IMR-90 (cell line): Measurements from ENCODE around the gene LCP1. TPM values are rescaled to one million over a fixed set of nuclear protein-coding genes. Genes with fewer than 3 reads are reported as not detected.
"Not testable (repeated sequence)": the region's sequence is repeated elsewhere in the genome, so short reads cannot be mapped to it uniquely, and the experiment has no call there.

Experiments used
- ATAC-seq: fragments of 200-7000 bp; cut with Tn5 transposase; 2 replicates; pipeline ENCODE4 v1.9.1; 2020; ENCODE audit warnings: low read depth, mild to moderate bottlenecking, moderate library complexity
- BruUV-seq: library from RNA; stranded (reverse); fragments of 400-500 nt; replicated peaks from 2 replicates; lab custom pipeline; 2021; lab: Mats Ljungman, UMichigan
- CTCF ChIA-PET: fragments of 300-600 bp; formaldehyde crosslinking; extraction: SDS; loops from one replicate; lab custom pipeline; 2021; ENCODE audit warnings: antibody characterized with exemption; lab: Yijun Ruan, JAX
- POLR2A ChIA-PET: fragments of 300-600 bp; sonication (Branson Sonifier 250); formaldehyde crosslinking; loops from one replicate; lab custom pipeline; 2022; ENCODE audit warnings: antibody characterized with exemption; ENCODE audit not compliant: unreplicated experiment; lab: Charles Lee
- DNase-seq: peaks from one replicate; pipeline ENCODE4 v3.0.0; 2013
- H2AFZ ChIP-seq: replicated peaks from 2 replicates; pipeline ENCODE3; 2013; ENCODE audit warnings: low read length, mild to moderate bottlenecking; ENCODE audit not compliant: poor library complexity
- H2AK5ac ChIP-seq: 2 replicates; pipeline ENCODE4 v1.6.1; 2013; ENCODE audit warnings: low read depth, low read length, inconsistent platforms
- H2AK9ac ChIP-seq: replicated peaks from 2 replicates; pipeline ENCODE3; 2013; ENCODE audit warnings: mild to moderate bottlenecking, low read depth, low read length, moderate library complexity; ENCODE audit not compliant: poor library complexity
- H2BK120ac ChIP-seq: 2 replicates; pipeline ENCODE4 v1.6.1; 2013; ENCODE audit warnings: low read depth, low read length, inconsistent platforms
- H2BK15ac ChIP-seq: 3 replicates; pipeline ENCODE4 v1.6.1; 2013; ENCODE audit warnings: low read depth, low read length, inconsistent platforms
- H2BK20ac ChIP-seq: 2 replicates; pipeline ENCODE4 v1.6.1; 2013; ENCODE audit warnings: low read depth, mild to moderate bottlenecking, inconsistent platforms, low read length, moderate library complexity
- H2BK5ac ChIP-seq: 2 replicates; pipeline ENCODE4 v1.6.1; 2013; ENCODE audit warnings: mild to moderate bottlenecking, low read depth, low read length, inconsistent platforms; ENCODE audit not compliant: poor library complexity, severe bottlenecking
- H3K14ac ChIP-seq: replicated peaks from 2 replicates; pipeline ENCODE4 v1.6.1; 2013; ENCODE audit warnings: low read depth, low read length, inconsistent platforms
- H3K18ac ChIP-seq: 2 replicates; pipeline ENCODE4 v1.6.1; 2013; ENCODE audit warnings: low read depth, low read length, control low read depth
- H3K23ac ChIP-seq: 2 replicates; pipeline ENCODE4 v1.6.1; 2013; ENCODE audit warnings: low read depth, low read length, inconsistent platforms
- H3K27ac ChIP-seq: 2 replicates; pipeline ENCODE4 v1.5.1; 2013; ENCODE audit warnings: mild to moderate bottlenecking, control low read depth, low read length; ENCODE audit not compliant: insufficient read depth
- H3K27me3 ChIP-seq: 2 replicates; pipeline ENCODE4 v1.6.1; 2013; ENCODE audit warnings: low read length; ENCODE audit not compliant: control insufficient read depth, insufficient read depth
- H3K36me3 ChIP-seq: 2 replicates; pipeline ENCODE4 v1.6.1; 2013; ENCODE audit warnings: low read length, mixed read lengths; ENCODE audit not compliant: control insufficient read depth, insufficient read depth
- H3K4ac ChIP-seq: 2 replicates; pipeline ENCODE4 v1.6.1; 2013; ENCODE audit warnings: low read depth, low read length, inconsistent platforms
- H3K4me1 ChIP-seq: 2 replicates; pipeline ENCODE4 v1.6.1; 2013; ENCODE audit warnings: low read length, mixed read lengths; ENCODE audit not compliant: control insufficient read depth, insufficient read depth
- H3K4me2 ChIP-seq: 2 replicates; pipeline ENCODE4 v1.6.1; 2013; ENCODE audit warnings: low read depth, mild to moderate bottlenecking, control low read depth, low read length, moderate library complexity
- H3K4me3 ChIP-seq: 2 replicates; pipeline ENCODE4 v1.5.1; 2013; ENCODE audit warnings: low read depth, mild to moderate bottlenecking, control low read depth, low read length, moderate library complexity; ENCODE audit not compliant: insufficient read depth
- H3K56ac ChIP-seq: 2 replicates; pipeline ENCODE4 v1.6.1; 2013; ENCODE audit warnings: low read length, inconsistent platforms; ENCODE audit not compliant: insufficient read depth; ENCODE audit errors: extremely low read depth
- H3K79me1 ChIP-seq, 2 experiments: 2 replicates each; pipeline ENCODE4 v1.6.1; 2013; ENCODE audit warnings: low read length in 2 of 2, inconsistent platforms in 1 of 2, low read depth in 1 of 2
- H3K9ac ChIP-seq: 2 replicates; pipeline ENCODE4 v1.6.1; 2013; ENCODE audit warnings: low read depth, low read length, control low read depth
- H3K9me1 ChIP-seq: 2 replicates; pipeline ENCODE4 v1.6.1; 2013; ENCODE audit warnings: low read length, inconsistent platforms; ENCODE audit not compliant: insufficient read depth
- H3K9me3 ChIP-seq: 2 replicates; pipeline ENCODE4 v1.6.1; 2013; ENCODE audit warnings: low read length; ENCODE audit not compliant: control insufficient read depth, insufficient read depth
- H4K20me1 ChIP-seq: 2 replicates; pipeline ENCODE4 v1.6.1; 2013; ENCODE audit warnings: low read length, inconsistent platforms; ENCODE audit not compliant: insufficient read depth
- H4K5ac ChIP-seq: 2 replicates; pipeline ENCODE4 v1.6.1; 2013; ENCODE audit warnings: mild to moderate bottlenecking, low read depth, low read length, control low read depth
- H4K8ac ChIP-seq, 2 experiments: 2 replicates each; pipeline ENCODE4 v1.6.1; 2013; ENCODE audit warnings: low read depth in 2 of 2, low read length in 2 of 2, control low read depth in 1 of 2, inconsistent platforms in 1 of 2
- H4K91ac ChIP-seq: 2 replicates; pipeline ENCODE4 v1.6.1; 2013; ENCODE audit warnings: low read depth, low read length, inconsistent platforms; ENCODE audit not compliant: insufficient read depth
- CEBPB ChIP-seq: IDR thresholded peaks from 2 replicates; pipeline ENCODE4 v1.6.1; 2012; ENCODE audit warnings: low read depth, low read length, improper control_type of control experiment
- WGBS, 2 experiments: methylation state at CpG; one replicate each; pipeline versions ENCODE4 v1.1.5 to v1.1.7; 2013; ENCODE audit warnings: missing lambda C conversion rate in 2 of 2; ENCODE audit not compliant: insufficient read length in 1 of 2; ENCODE audit errors: extremely low coverage in 2 of 2; 5-methylcytosine and 5-hydroxymethylcytosine counted together
- dilution Hi-C: fragments of 300-500 bp; cut with HindIII; formaldehyde crosslinking; loops from one replicate; pipeline ENCODE4 v1.14.3; 2018; ENCODE audit warnings: low sequenced_read_pairs; ENCODE audit not compliant: unreplicated experiment
- in situ Hi-C: fragments of 300-500 bp; cut with MboI; formaldehyde crosslinking; loops from 3 replicates; pipeline ENCODE4 v1.14.3; 2019; ENCODE audit warnings: low sequenced_read_pairs, inconsistent platforms, mixed read lengths
- intact Hi-C: fragments of 100-400 bp; cut with micrococcal nuclease; formaldehyde crosslinking; loops from 2 replicates; pipeline ENCODE4 v1.10.0; 2022
- polyA plus RNA-seq, 3 experiments: library from polyadenylated mRNA; depleted of rRNA; stranded (reverse); fragments of >200 nt; gene quantifications; 2 replicates each; pipeline ENCODE4 v1.2.3, GENCODE V29; 2012; ENCODE audit warnings: low replicate concordance in 1 of 3
- total RNA-seq: library from RNA; depleted of rRNA; stranded (reverse); fragments of >200 nt; gene quantifications from 2 replicates; pipeline ENCODE4 v1.2.3, GENCODE V29; 2012

The LCP1 gene
- total and polyA plus RNA-seq, 2 of the 4 experiments (the other 2 are of a cell fraction), result not detected

DNA sequence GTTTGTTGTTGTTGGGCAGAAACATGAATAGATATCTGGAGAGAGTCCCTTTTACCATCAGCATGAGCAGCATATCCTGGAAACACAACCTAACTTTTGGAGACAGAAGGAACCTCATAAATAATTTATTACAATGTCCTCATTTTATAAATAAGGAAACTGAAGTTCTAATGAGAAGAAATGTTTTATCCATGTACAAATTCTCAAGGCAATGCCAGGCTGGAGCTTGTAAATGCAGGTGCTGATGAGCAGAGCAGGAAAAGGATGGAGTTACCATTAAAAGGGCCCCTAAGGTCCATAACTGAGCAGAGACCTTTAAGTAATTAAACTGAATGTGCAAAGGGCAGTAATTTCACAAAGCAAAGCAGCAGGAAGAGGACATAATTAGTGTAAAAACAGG lies 17.3 kb downstream of the LCP1 start:
- ATAC-seq (no peak), DNase-seq (no peak)
- H3K9me1 ChIP-seq, result no peaks in the 10 kb centered on the region
- H3K14ac ChIP-seq, result no peak overlapping the region
- no peak overlapping the region for H2BK20ac ChIP-seq
- no peak overlapping the region for H3K27ac ChIP-seq
- no peak overlapping the region for H4K91ac ChIP-seq
- H2AK5ac ChIP-seq, result no peak overlapping the region
- no peak overlapping the region for H3K4ac ChIP-seq
- no peaks in the 10 kb centered on the region for H4K20me1 ChIP-seq
- H4K8ac ChIP-seq, result no peak overlapping the region
- ChIA-PET CTCF (no interaction called here), POLR2A (no interaction called here)
- no peak overlapping the region for H3K4me2 ChIP-seq
- BruUV-seq, result no TSS peak
- H3K9ac ChIP-seq, result no peak overlapping the region
- H2BK15ac ChIP-seq, result no peak overlapping the region
- no peak overlapping the region for H3K56ac ChIP-seq
- in situ Hi-C loops, result no loop called here
- dilution Hi-C loops, result no loop called here
- no peak overlapping the region for H3K18ac ChIP-seq
- H2AK9ac ChIP-seq, result no peak overlapping the region
- no peak for TF ChIP-seq CEBPB
- no peaks in the 10 kb centered on the region for H3K9me3 ChIP-seq
- H3K23ac ChIP-seq, result no peak overlapping the region
- H3K4me1 ChIP-seq, result no peaks in the 10 kb centered on the region
- H3K4me3 ChIP-seq, result no peak overlapping the region
- no peak overlapping the region for H2BK120ac ChIP-seq
- H3K27me3 ChIP-seq, result no peaks in the 10 kb centered on the region; the same call in none of the 2 replicates
- H2AFZ ChIP-seq, result no peak overlapping the region
- no peaks in the 10 kb centered on the region for H3K36me3 ChIP-seq
- H3K79me1 ChIP-seq, result no peaks in the 10 kb centered on the region
- no peak overlapping the region for H2BK5ac ChIP-seq
- intact Hi-C loops, result no loop called here
- no peak overlapping the region for H4K5ac ChIP-seq

DNA sequence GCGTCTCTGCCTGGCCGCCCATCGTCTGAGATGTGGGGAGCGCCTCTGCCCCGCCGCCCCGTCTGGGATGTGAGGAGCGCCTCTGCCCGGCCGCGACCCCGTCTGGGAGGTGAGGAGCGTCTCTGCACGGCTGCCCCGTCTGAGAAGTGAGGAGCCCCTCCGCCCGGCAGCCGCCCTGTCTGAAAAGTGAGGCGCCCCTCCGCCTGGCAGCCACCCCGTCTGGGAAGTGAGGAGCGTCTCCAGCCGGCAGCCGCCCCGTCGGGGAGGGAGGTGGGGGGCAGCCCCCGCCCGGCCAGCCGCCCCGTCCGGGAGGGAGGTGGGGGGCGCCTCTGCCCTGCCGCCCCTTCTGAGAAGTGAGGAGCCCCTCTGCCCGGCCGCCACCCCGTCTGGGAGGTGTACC lies 19.2 kb downstream of the LCP1 start:
- POLR2A ChIA-PET, H3K14ac ChIP-seq, dilution Hi-C loops, H3K4me3 ChIP-seq, H3K56ac ChIP-seq, H3K27me3 ChIP-seq, H2AFZ ChIP-seq, H4K91ac ChIP-seq, ATAC-seq, H3K18ac ChIP-seq, H2BK5ac ChIP-seq, H3K27ac ChIP-seq, H3K79me1 ChIP-seq, H2BK120ac ChIP-seq, intact Hi-C loops, H4K5ac ChIP-seq, H2AK9ac ChIP-seq, H3K4ac ChIP-seq, H4K8ac ChIP-seq, H3K23ac ChIP-seq, H2AK5ac ChIP-seq, H4K20me1 ChIP-seq, H3K4me1 ChIP-seq, DNase-seq, H2BK15ac ChIP-seq, BruUV-seq, H3K9ac ChIP-seq, CTCF ChIA-PET, in situ Hi-C loops, H3K9me1 ChIP-seq, H3K36me3 ChIP-seq, H3K9me3 ChIP-seq, H2BK20ac ChIP-seq, H3K4me2 ChIP-seq: not testable (repeated sequence)
- WGBS, 2 experiments, result 91% methylated on average over 14 of the region's 36 CpGs; no CpG with 5 or more reads in 1 of the 2 experiments
